ENCODE results near the gene SLC25A25.

DNA sequence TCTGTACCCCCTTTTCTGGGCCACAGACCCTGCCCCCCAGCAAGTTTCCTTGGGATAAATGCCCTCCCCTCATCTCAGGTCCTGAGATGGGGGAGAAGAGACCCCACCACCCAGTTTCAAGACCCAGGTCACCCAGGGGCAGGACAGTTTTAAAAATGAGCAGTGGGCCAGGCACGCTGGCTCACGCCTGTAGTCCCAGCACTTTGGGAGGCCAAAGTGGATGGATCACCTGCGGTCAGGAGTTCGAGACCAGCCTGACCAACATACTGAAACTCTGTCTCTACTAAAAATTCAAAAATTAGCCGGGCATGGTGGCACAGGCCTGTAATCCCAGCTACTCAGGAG lies 53.4 kb downstream of the SLC25A25 start:
- TF ChIP-seq, protein P1, sequence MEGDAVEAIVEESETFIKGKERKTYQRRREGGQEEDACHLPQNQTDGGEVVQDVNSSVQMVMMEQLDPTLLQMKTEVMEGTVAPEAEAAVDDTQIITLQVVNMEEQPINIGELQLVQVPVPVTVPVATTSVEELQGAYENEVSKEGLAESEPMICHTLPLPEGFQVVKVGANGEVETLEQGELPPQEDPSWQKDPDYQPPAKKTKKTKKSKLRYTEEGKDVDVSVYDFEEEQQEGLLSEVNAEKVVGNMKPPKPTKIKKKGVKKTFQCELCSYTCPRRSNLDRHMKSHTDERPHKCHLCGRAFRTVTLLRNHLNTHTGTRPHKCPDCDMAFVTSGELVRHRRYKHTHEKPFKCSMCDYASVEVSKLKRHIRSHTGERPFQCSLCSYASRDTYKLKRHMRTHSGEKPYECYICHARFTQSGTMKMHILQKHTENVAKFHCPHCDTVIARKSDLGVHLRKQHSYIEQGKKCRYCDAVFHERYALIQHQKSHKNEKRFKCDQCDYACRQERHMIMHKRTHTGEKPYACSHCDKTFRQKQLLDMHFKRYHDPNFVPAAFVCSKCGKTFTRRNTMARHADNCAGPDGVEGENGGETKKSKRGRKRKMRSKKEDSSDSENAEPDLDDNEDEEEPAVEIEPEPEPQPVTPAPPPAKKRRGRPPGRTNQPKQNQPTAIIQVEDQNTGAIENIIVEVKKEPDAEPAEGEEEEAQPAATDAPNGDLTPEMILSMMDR (IDR thresholded peaks at IDR 0.05), result no peak
- TF ChIP-seq POLR2A (IDR thresholded peaks at IDR 0.05), result no peak

All from esophagus squamous epithelium (tissue), 4 donors.